Measurements from ENCODE around the gene FAM170B.

- TF ChIP-seq POLR2AphosphoS5 (IDR thresholded peaks at IDR 0.05; ENCODE audit: low read depth, low read length) (no peak), CTCF (IDR thresholded peaks at IDR 0.05) (no peak), SIN3A (IDR thresholded peaks at IDR 0.05; ENCODE audit: borderline replicate concordance, insufficient read depth, low read depth, low read length) (no peak), TCF7L2 (IDR thresholded peaks at IDR 0.05; ENCODE audit: low read depth, low read length) (no peak)
Observed at GRCh38 chr10:49170632-49171325, 37.0 kb upstream of the FAM170B start.
